Effector memory CD4-positive, alpha-beta T cell (primary cell): ENCODE data around the gene C17orf75.

Experiments used
- DNase-seq, 3 donors: peaks; one replicate each; pipeline ENCODE4 v3.0.0-alpha.2; 2020
- H3K27ac ChIP-seq: 2 replicates; pipeline ENCODE4 v1.7.0; 2013; ENCODE audit warnings: mild to moderate bottlenecking, low read length, moderate library complexity; ENCODE audit not compliant: insufficient read depth, poor library complexity, severe bottlenecking
- H3K27me3 ChIP-seq: replicated peaks from 2 replicates; pipeline ENCODE4 v1.7.0; 2013; ENCODE audit warnings: mild to moderate bottlenecking, low read length; ENCODE audit not compliant: insufficient read depth, control insufficient read depth, poor library complexity, severe bottlenecking
- H3K36me3 ChIP-seq: 2 replicates; pipeline ENCODE4 v1.7.0; 2013; ENCODE audit warnings: mild to moderate bottlenecking, low read length, moderate library complexity; ENCODE audit not compliant: control insufficient read depth, insufficient read depth
- H3K4me1 ChIP-seq: 2 replicates; pipeline ENCODE4 v1.7.0; 2013; ENCODE audit warnings: low read length, mild to moderate bottlenecking; ENCODE audit not compliant: control insufficient read depth, insufficient read depth, poor library complexity, severe bottlenecking
- H3K4me3 ChIP-seq: 2 replicates; pipeline ENCODE4 v1.7.0; 2013; ENCODE audit warnings: low read length, low read depth, mild to moderate bottlenecking; ENCODE audit not compliant: insufficient read depth, poor library complexity, severe bottlenecking
- H3K9me3 ChIP-seq: 2 replicates; pipeline ENCODE4 v1.7.0; 2013; ENCODE audit warnings: mild to moderate bottlenecking, low read length, moderate library complexity; ENCODE audit not compliant: control insufficient read depth

C17orf75 gene

GRCh38 chr17:32345951-32346600, 4.1 kb upstream of the C17orf75 start:
- H3K27me3 ChIP-seq: no peaks in the 10 kb centered on the region
- no peak overlapping the region for H3K4me3 ChIP-seq
- no peaks in the 10 kb centered on the region for H3K9me3 ChIP-seq
- no peaks in the 10 kb centered on the region for H3K36me3 ChIP-seq
- no peak for DNase-seq
- H3K27ac ChIP-seq: no peak overlapping the region
- H3K4me1 ChIP-seq: peaks cover 9% of the 10 kb centered on the region

DNA sequence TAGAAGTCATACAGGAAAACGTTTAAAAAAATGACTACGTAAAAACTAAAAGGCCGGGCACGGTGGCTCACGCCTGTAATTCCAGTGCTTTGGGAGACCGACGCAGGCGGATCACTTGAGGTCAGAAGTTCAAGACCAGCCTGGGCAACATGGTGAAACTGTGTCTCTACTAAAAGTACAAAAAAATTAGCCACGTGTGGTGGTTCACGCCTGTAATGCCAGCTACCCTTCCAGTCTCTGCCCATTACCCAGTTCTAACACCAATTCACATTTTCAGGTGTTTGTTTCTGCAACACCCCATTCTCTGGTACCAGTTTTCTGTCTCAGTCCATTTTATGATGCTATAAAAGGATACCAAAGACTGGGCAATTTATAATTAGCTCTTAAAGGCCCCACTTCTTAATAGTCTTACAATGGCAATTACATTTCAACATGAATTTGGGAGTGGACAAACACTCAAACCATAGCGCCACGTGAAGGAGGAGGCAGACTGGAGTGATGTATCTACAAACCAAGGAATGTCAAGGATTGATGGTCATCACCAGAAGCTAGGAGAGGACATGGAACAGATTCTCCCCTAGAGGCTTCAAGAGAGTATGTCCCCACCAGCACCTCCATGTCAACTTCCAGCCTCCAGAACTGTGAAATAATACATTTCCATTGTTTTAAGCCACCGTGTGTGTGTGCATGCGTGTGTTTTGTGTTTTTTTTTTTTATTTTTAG, 791 bp upstream of the C17orf75 start:
- Histone ChIP-seq H3K4me1 (peaks cover 6% of the 10 kb centered on the region), H3K27ac (no peak overlapping the region)

GRCh38 chr17:32341141-32341856, 674 bp downstream of the C17orf75 start:
- H3K36me3 ChIP-seq: peaks cover 25% of the 10 kb centered on the region
- H3K4me1 ChIP-seq: peaks cover 6% of the 10 kb centered on the region
- peak overlapping the region; percentile 70 for H3K27ac ChIP-seq
- peak overlapping the region; percentile 70 for H3K4me3 ChIP-seq
- peak; percentile 27 to 49 (median 34) for DNase-seq
- no peaks in the 10 kb centered on the region for H3K9me3 ChIP-seq
- no peaks in the 10 kb centered on the region for H3K27me3 ChIP-seq

More for the DNA sequence above, 791 bp upstream of the C17orf75 start:
- Histone ChIP-seq H3K36me3 (peaks cover 19% of the 10 kb centered on the region), H3K4me3 (no peak overlapping the region), H3K27me3 (no peaks in the 10 kb centered on the region), H3K9me3 (no peaks in the 10 kb centered on the region)
- no peak for DNase-seq

DNA sequence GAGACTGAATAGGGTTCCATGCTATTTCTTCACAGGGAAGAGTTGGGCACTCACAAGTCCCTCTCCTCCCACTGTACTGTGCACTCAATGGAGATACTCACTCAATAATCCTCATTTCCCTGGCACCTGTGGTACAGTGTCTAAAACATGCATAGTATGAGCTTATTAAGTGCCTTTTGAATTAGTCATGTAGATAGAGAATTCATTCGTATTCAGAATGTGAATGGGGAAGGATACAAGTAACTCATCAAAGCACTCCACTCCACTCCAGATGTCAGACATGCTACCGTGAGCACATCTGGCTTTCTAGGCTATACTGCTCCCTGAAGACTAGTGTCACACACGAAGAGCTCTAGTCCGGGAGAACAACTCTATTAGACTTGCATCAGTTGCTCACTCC, 6.3 kb downstream of the C17orf75 start:
- Histone ChIP-seq H3K27ac (no peak overlapping the region), H3K4me3 (no peak overlapping the region), H3K9me3 (no peaks in the 10 kb centered on the region), H3K4me1 (peaks cover 2% of the 10 kb centered on the region), H3K27me3 (no peaks in the 10 kb centered on the region), H3K36me3 (peaks cover 39% of the 10 kb centered on the region)
- no peak for DNase-seq

DNA sequence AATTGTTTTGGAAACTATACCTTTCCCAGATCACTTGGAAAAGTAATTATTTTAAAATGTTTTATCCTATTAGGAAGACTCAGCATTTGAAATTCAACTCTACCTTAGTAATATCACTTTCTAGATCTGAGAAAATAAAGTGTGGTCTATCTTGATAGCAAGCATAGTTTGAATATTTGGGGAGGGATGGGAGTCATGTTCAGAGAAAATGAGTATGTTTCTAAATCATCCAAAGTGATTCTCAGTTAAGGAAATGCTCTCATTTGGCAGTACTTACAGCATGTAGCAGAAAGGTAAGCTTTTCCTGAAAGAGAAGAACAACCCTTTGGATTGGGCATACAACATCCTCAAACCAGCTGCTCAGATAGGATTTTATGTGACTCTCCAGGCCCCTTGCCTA, 6.9 kb downstream of the C17orf75 start:
- no peak for DNase-seq
- no peaks in the 10 kb centered on the region for H3K9me3 ChIP-seq
- peaks cover 2% of the 10 kb centered on the region for H3K4me1 ChIP-seq
- no peak overlapping the region for H3K4me3 ChIP-seq
- H3K36me3 ChIP-seq: peaks cover 37% of the 10 kb centered on the region
- H3K27ac ChIP-seq: no peak overlapping the region
- no peaks in the 10 kb centered on the region for H3K27me3 ChIP-seq

- Histone ChIP-seq H3K4me1 (peaks cover 2% of the 10 kb centered on the region), H3K27ac (no peak overlapping the region), H3K27me3 (no peaks in the 10 kb centered on the region), H3K4me3 (no peak overlapping the region), H3K36me3 (peaks cover 24% of the 10 kb centered on the region), H3K9me3 (no peaks in the 10 kb centered on the region)
- no peak for DNase-seq
Observed at GRCh38 chr17:32333187-32333586, 8.8 kb downstream of the C17orf75 start.

DNA sequence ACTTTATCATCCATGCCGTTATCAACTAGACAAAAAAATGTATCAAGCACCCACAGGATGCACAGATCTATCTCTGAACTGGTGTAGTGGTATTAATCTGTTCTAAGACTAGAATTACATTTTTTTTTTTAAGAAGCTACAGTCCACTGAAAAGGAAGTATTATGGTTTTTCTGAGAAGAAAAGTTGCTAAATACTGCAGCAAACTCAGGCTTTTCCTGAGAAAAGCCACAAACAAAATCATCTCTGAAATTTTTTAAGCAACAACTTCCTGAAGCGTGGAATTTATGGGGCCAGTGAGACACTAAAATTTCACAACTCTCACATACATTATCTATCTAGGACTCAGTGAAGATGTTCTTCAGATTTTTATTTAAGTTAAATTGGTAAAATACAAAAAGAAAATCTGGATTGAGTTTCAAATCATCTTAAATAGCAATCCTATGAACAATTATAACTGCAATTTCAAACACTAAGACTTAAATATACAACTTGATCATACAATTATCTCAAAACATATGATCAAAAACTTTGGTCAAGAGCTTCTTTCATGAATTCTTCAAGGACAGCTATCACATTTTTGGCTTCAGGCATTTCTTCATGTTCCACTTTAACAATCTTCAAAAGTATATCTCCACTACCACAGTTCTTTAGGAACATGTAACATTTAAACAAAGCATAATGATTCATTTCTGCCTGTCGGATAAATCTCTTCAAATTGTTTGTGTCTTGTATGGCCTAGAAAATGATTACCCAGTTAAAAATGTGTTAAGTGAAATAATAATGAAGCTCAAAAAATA, 10.5 kb downstream of the C17orf75 start:
- Histone ChIP-seq H3K9me3 (no peaks in the 10 kb centered on the region), H3K36me3 (peaks cover 15% of the 10 kb centered on the region), H3K27me3 (no peaks in the 10 kb centered on the region), H3K4me1 (peaks cover 2% of the 10 kb centered on the region), H3K4me3 (no peak overlapping the region), H3K27ac (peak overlapping the region; percentile 21)
- no peak for DNase-seq

- no peak overlapping the region for H3K4me3 ChIP-seq
- H3K27ac ChIP-seq: no peak overlapping the region
- H3K9me3 ChIP-seq: no peaks in the 10 kb centered on the region
- peaks cover 12% of the 10 kb centered on the region for H3K36me3 ChIP-seq
- peaks cover 2% of the 10 kb centered on the region for H3K4me1 ChIP-seq
- DNase-seq: no peak
- no peaks in the 10 kb centered on the region for H3K27me3 ChIP-seq
Observed at GRCh38 chr17:32330147-32330546, 11.8 kb downstream of the C17orf75 start.

DNA sequence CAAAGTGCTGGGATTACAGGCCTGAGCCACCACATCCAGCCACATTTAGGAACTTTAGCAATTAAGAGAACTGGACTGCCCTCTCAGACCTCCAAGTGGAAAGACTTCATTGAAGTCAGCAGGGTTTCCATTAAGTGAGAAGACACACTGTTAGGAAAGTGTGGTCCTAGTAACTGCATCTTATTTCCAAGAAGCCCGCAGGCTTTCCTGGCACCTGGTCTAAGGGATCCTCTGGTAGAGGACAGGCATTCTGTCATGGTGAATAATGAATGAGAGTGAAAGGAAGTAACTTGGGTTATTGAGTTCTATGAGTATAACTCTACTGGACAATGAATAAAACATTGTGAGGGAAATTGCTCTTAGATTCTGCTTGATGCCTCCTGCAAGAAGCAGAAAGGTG, 14.1 kb downstream of the C17orf75 start:
- H3K27ac ChIP-seq: no peak overlapping the region

More for the DNA sequence above, 14.1 kb downstream of the C17orf75 start:
- no peak overlapping the region for H3K4me3 ChIP-seq
- no peaks in the 10 kb centered on the region for H3K36me3 ChIP-seq
- DNase-seq: no peak
- H3K4me1 ChIP-seq: peaks cover 12% of the 10 kb centered on the region
- H3K9me3 ChIP-seq: no peaks in the 10 kb centered on the region
- H3K27me3 ChIP-seq: no peaks in the 10 kb centered on the region
